H1 (cell line): ENCODE results near the gene CAMK1G. TPM values are rescaled to one million over a fixed set of nuclear protein-coding genes. Genes with fewer than 3 reads are reported as not detected.

Experiments used
- CTCF ChIA-PET: fragments of 300-600 bp; sonication (Branson Sonifier 250); formaldehyde crosslinking; loops from one replicate; lab custom pipeline; 2021; ENCODE audit not compliant: partially characterized antibody; lab: Charles Lee
- POLR2A ChIA-PET: fragments of 300-600 bp; sonication (Branson Sonifier 250); formaldehyde crosslinking; loops from one replicate; lab custom pipeline; 2021; ENCODE audit warnings: inconsistent platforms; ENCODE audit not compliant: partially characterized antibody; lab: Charles Lee
- DNase-seq, 2 experiments: peaks; one replicate each; pipeline versions ENCODE4 v3.0.0 to v3.0.0-alpha.2; 2010 to 2022; ENCODE audit warnings: low spot score in 2 of 2, low read depth in 1 of 2, mixed read lengths in 1 of 2
- FAIRE-seq: peaks from 2 replicates; lab custom pipeline; 2011; peaks lifted over from hg19 to GRCh38; lab: Jason Lieb, UNC
- H2AFZ ChIP-seq: 2 replicates; pipeline ENCODE4 v1.8.1; 2012; ENCODE audit warnings: low read length, inconsistent platforms
- H2AK5ac ChIP-seq: 2 replicates; pipeline ENCODE4 v1.6.1; 2013; ENCODE audit warnings: low read depth, low read length
- H2BK120ac ChIP-seq: replicated peaks from 2 replicates; pipeline ENCODE3; 2013; ENCODE audit warnings: low read depth, low read length, inconsistent platforms
- H2BK12ac ChIP-seq: 2 replicates; pipeline ENCODE4 v1.6.1; 2013; ENCODE audit warnings: low read depth, low read length
- H2BK15ac ChIP-seq: 2 replicates; pipeline ENCODE4 v1.6.1; 2013; ENCODE audit warnings: low read length
- H2BK20ac ChIP-seq: 2 replicates; pipeline ENCODE4 v1.6.1; 2013; ENCODE audit warnings: low read length
- H2BK5ac ChIP-seq: 2 replicates; pipeline ENCODE4 v1.6.1; 2013; ENCODE audit warnings: low read depth, low read length
- H3K14ac ChIP-seq: 2 replicates; pipeline ENCODE4 v1.6.1; 2013; ENCODE audit warnings: inconsistent platforms; ENCODE audit not compliant: insufficient read length
- H3K18ac ChIP-seq: 2 replicates; pipeline ENCODE4 v1.6.1; 2013; ENCODE audit warnings: low read length; ENCODE audit errors: extremely low read depth
- H3K23ac ChIP-seq: 2 replicates; pipeline ENCODE4 v1.6.1; 2013; ENCODE audit warnings: inconsistent platforms; ENCODE audit not compliant: insufficient read length
- H3K23me2 ChIP-seq: 2 replicates; pipeline ENCODE4 v1.6.1; 2013; ENCODE audit warnings: low read depth, low read length
- H3K27ac ChIP-seq: 2 replicates; pipeline ENCODE4 v1.6.1; 2011; ENCODE audit warnings: low read depth, low read length, inconsistent platforms
- H3K27me3 ChIP-seq, 4 experiments: replicated peaks in 1 of 4; 1 replicate in 1 of 4; 2 replicates in 3 of 4; pipeline versions ENCODE4 v1.6.1 to v1.8.1; 2011 to 2013; ENCODE audit warnings: low read length in 3 of 4, mild to moderate bottlenecking in 3 of 4, inconsistent platforms in 2 of 4, mixed read lengths in 2 of 4, moderate library complexity in 1 of 4; ENCODE audit not compliant: control insufficient read depth in 3 of 4, insufficient read depth in 3 of 4; ENCODE audit errors: extremely low read depth in 1 of 4
- H3K36me3 ChIP-seq, 4 experiments: 2 replicates each; pipeline versions ENCODE4 v1.6.1 to v1.8.1; 2011 to 2013; ENCODE audit warnings: mild to moderate bottlenecking in 4 of 4, low read length in 3 of 4, moderate library complexity in 2 of 4, control low read depth in 1 of 4, inconsistent platforms in 1 of 4; ENCODE audit not compliant: insufficient read depth in 4 of 4, control insufficient read depth in 2 of 4
- H3K4ac ChIP-seq: replicated peaks from 2 replicates; pipeline ENCODE3; 2013; ENCODE audit warnings: low read length, low read depth, mixed read lengths, inconsistent platforms; ENCODE audit not compliant: insufficient read length
- H3K4me1 ChIP-seq, 4 experiments: replicated peaks in 1 of 4; 1 replicate in 1 of 4; 2 replicates in 3 of 4; pipeline versions ENCODE4 v1.6.1 to v1.8.1; 2011 to 2013; ENCODE audit warnings: low read length in 3 of 4, inconsistent platforms in 2 of 4, mixed read lengths in 1 of 4; ENCODE audit not compliant: insufficient read depth in 4 of 4, control insufficient read depth in 3 of 4
- H3K4me2 ChIP-seq, 2 experiments: 2 replicates each; pipeline versions ENCODE4 v1.6.1 to v1.8.1; 2011 to 2013; ENCODE audit warnings: low read depth in 2 of 2, low read length in 2 of 2, control low read depth in 1 of 2, inconsistent platforms in 1 of 2, mild to moderate bottlenecking in 1 of 2; ENCODE audit not compliant: insufficient read depth in 1 of 2
- H3K4me3 ChIP-seq, 4 experiments: fragments of 200-600, 300-600 bp in 1 of 4; sonication (generic), shearing (Covaris generic), sonication (Bioruptor Twin) in 1 of 4; 2 replicates each; pipeline versions ENCODE4 v1.5.1 to v1.8.1; 2011 to 2016; ENCODE audit warnings: low read length in 4 of 4, low read depth in 3 of 4, control low read depth in 2 of 4, inconsistent platforms in 2 of 4, mild to moderate bottlenecking in 2 of 4, mixed read lengths in 1 of 4, moderate library complexity in 1 of 4; ENCODE audit not compliant: insufficient read depth in 2 of 4; ENCODE audit errors: extremely low read depth in 1 of 4
- H3K56ac ChIP-seq: replicated peaks from 2 replicates; pipeline ENCODE3; 2013; ENCODE audit warnings: low read depth, mild to moderate bottlenecking, mixed read lengths, low read length, inconsistent platforms; ENCODE audit not compliant: insufficient read length
- H3K79me1 ChIP-seq: 2 replicates; pipeline ENCODE4 v1.6.1; 2013; ENCODE audit warnings: low read depth, low read length, control low read depth
- H3K79me2 ChIP-seq, 2 experiments: 2 replicates each; pipeline versions ENCODE4 v1.6.1 to v1.8.1; 2012 to 2013; ENCODE audit warnings: low read length in 2 of 2, mild to moderate bottlenecking in 2 of 2, inconsistent platforms in 1 of 2; ENCODE audit not compliant: insufficient read depth in 2 of 2, control insufficient read depth in 1 of 2
- H3K9ac ChIP-seq, 4 experiments: replicated peaks in 1 of 4; 1 replicate in 1 of 4; 2 replicates in 3 of 4; pipeline versions ENCODE4 v1.6.1 to v1.8.1; 2011 to 2013; ENCODE audit warnings: low read depth in 3 of 4, low read length in 3 of 4, control low read depth in 2 of 4, mild to moderate bottlenecking in 2 of 4, moderate library complexity in 2 of 4, inconsistent platforms in 1 of 4; ENCODE audit errors: extremely low read depth in 1 of 4
- H3K9me3 ChIP-seq, 2 experiments: 2 replicates each; pipeline versions ENCODE4 v1.6.1 to v1.8.1; 2012 to 2013; ENCODE audit warnings: mild to moderate bottlenecking in 2 of 2, moderate library complexity in 2 of 2, control low read depth in 1 of 2, inconsistent platforms in 1 of 2, low read depth in 1 of 2, low read length in 1 of 2, mixed read lengths in 1 of 2; ENCODE audit not compliant: insufficient read depth in 2 of 2
- H4K20me1 ChIP-seq, 2 experiments: replicated peaks in 1 of 2; 2 replicates each; pipeline versions ENCODE3 to v1.8.1; 2011 to 2013; ENCODE audit warnings: inconsistent platforms in 2 of 2, low read length in 2 of 2, mild to moderate bottlenecking in 1 of 2; ENCODE audit not compliant: insufficient read depth in 2 of 2, control insufficient read depth in 1 of 2
- H4K5ac ChIP-seq: 2 replicates; pipeline ENCODE4 v1.6.1; 2013; ENCODE audit warnings: low read length, low read depth, mixed read lengths, inconsistent platforms; ENCODE audit not compliant: insufficient read length
- H4K8ac ChIP-seq: 2 replicates; pipeline ENCODE4 v1.8.0; 2013; ENCODE audit warnings: mild to moderate bottlenecking, moderate library complexity, low read length, inconsistent platforms; ENCODE audit not compliant: insufficient read depth; ENCODE audit errors: extremely low read depth
- H4K91ac ChIP-seq: replicated peaks from 2 replicates; pipeline ENCODE3; 2013; ENCODE audit warnings: low read length, mixed read lengths, inconsistent platforms; ENCODE audit not compliant: insufficient read length
- ASH2L ChIP-seq: fragments of 200-600, 300-600 bp; sonication (generic); IDR thresholded peaks from one replicate; pipeline ENCODE4 v1.7.1; 2017; ENCODE audit warnings: low read length
- CHD1 ChIP-seq: IDR thresholded peaks from 2 replicates; pipeline ENCODE4 v1.6.1; 2012; ENCODE audit warnings: low read depth, low read length, improper control_type of control experiment
- KDM5A ChIP-seq: fragments of 200-600 bp; IDR thresholded peaks from 2 replicates; pipeline ENCODE4 v1.7.1; 2012; ENCODE audit warnings: mild to moderate bottlenecking, low read length, inconsistent platforms, mixed read lengths
- POLR2AphosphoS5 ChIP-seq: IDR thresholded peaks from 2 replicates; pipeline ENCODE4 v1.6.1; 2011; ENCODE audit warnings: low read depth, low read length
- RAD21 ChIP-seq, 2 experiments: IDR thresholded peaks in 1 of 2; conservative IDR thresholded peaks in 1 of 2; 2 replicates each; pipeline ENCODE4 v1.6.1; 2011; ENCODE audit warnings: low read depth in 2 of 2, low read length in 2 of 2, improper control_type of control experiment in 1 of 2, inconsistent platforms in 1 of 2, mild to moderate bottlenecking in 1 of 2, moderate library complexity in 1 of 2
- RFX5 ChIP-seq: IDR thresholded peaks from 2 replicates; pipeline ENCODE4 v1.6.1; 2011; ENCODE audit warnings: low read depth, low read length, improper control_type of control experiment, borderline replicate concordance
- SP2 ChIP-seq: IDR thresholded peaks from 2 replicates; pipeline ENCODE4 v1.6.1; 2012; ENCODE audit warnings: mild to moderate bottlenecking, low read length, inconsistent platforms
- SRF ChIP-seq: IDR thresholded peaks from 2 replicates; pipeline ENCODE4 v1.6.1; 2011; ENCODE audit warnings: mild to moderate bottlenecking, low read depth, low read length, moderate library complexity
- WGBS, 2 experiments: shearing (Covaris generic) in 1 of 2; methylation state at CpG; one replicate each; pipeline versions ENCODE4 v1.1.6 to v1.1.7; 2013 to 2015; ENCODE audit warnings: low lambda C conversion rate in 2 of 2, mixed read lengths in 2 of 2, inconsistent platforms in 1 of 2, low coverage in 1 of 2, missing lambda C conversion rate in 1 of 2; ENCODE audit not compliant: insufficient replicate concordance in 2 of 2, insufficient coverage in 1 of 2, insufficient read length in 1 of 2; ENCODE audit errors: extremely low coverage in 1 of 2, missing lambda C conversion rate in 1 of 2; 5-methylcytosine and 5-hydroxymethylcytosine counted together
- polyA plus RNA-seq, 7 experiments: library from polyadenylated mRNA; depleted of rRNA in 3 of 7; stranded (reverse) in 5 of 7; unstranded in 2 of 7; fragments of >200 nt in 5 of 7; fragments of 200-250 nt in 2 of 7; gene quantifications; 1 replicate in 5 of 7; 2 replicates in 1 of 7; 4 replicates in 1 of 7; pipeline versions ENCODE4 v1.2.1 to v1.2.3, GENCODE V29; 2011 to 2013; ENCODE audit warnings: missing spikeins in 2 of 7, mixed read lengths in 2 of 7
- total RNA-seq: library from RNA; stranded (reverse); fragmentation: NEBNext Ultra II Directional; extraction: Animal tissue kit (Norgen Biotek cat#: 25700); gene quantifications from 2 replicates; pipeline ENCODE4 v1.2.1, GENCODE V29; 2021
- TF ChIP-seq, protein P1 (sequence below): IDR thresholded peaks from 2 replicates; pipeline ENCODE4 v1.6.1; 2012; ENCODE audit warnings: low read length, inconsistent platforms

Gene CAMK1G
- total and polyA plus RNA-seq, 2 of the 8 experiments (the other 6 are each of a cell fraction or from before 2014, with no cell fraction given) = 1.00 to 1.0 TPM

DNA sequence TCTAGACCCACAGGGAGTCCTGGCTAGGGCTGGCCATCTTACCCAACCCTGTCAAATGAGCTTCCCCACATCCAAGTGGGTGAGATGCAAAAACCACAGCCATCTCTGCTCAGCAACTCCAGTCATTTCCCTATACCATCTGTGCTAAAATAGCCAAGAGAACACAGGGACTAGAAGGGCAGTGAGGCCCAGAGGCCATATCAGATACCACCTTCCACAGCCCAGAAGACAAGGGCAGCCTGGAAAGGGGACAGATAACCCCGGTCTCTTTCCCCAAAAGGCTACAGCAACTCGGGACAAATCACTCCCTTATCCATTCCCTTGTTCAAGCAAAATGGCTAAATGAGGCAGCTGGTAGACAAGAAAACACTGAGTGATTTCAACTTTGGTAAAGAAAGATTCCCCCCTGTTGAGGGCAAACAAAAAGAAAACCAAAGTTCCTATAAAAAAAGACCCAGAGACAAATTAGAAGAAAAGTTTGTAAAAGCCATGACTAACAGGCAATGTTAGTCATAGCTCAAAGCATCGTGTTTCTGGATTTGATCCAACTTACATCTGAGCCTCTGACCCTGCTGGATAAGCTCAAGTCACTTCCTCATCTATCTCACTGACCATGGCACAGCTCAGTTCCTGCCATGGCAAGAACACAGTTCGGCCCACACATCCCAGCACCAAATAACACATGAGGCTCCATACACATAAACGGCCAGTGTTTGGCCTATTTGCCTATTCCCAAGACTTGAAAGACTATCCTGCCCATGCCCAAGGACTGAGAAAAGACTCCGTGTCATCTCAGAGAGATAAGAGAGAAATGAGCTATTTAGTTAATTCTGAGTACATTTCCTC, 65.6 kb downstream of the CAMK1G start:
- POLR2A ChIA-PET = interaction anchor here (1.5 kb wide), 1 partner anchor 25 kb away, joined by 4 read pairs; no protein-coding TSS in a partner anchor
- no peak overlapping the region for H2AFZ ChIP-seq
- no peak overlapping the region for H2BK15ac ChIP-seq
- H3K18ac ChIP-seq = peak overlapping the region; percentile 48; the same call in 1 of the 2 replicates
- CTCF ChIA-PET = interaction anchor here (0.6 to 2.3 kb wide), 16 partner anchors 9 to 876 kb away, joined by 3 to 8 read pairs (median 4); no protein-coding TSS in a partner anchor
- H3K79me1 ChIP-seq = no peaks in the 10 kb centered on the region
- H3K9ac ChIP-seq = no peak overlapping the region
- H3K4ac ChIP-seq = no peak overlapping the region
- no peak overlapping the region for H3K56ac ChIP-seq
- no peak overlapping the region for H4K91ac ChIP-seq
- H3K23me2 ChIP-seq = no peaks in the 10 kb centered on the region
- H2BK20ac ChIP-seq = no peak overlapping the region
- no peak for DNase-seq
- H3K14ac ChIP-seq = no peak overlapping the region
- H3K27ac ChIP-seq = no peak overlapping the region
- no peak for TF ChIP-seq RAD21 (IDR thresholded peaks at IDR 0.05 in 1 of 2, conservative IDR thresholded peaks at IDR 0.05 in 1 of 2; ENCODE audit: low read depth in 2 of 2, low read length in 2 of 2)
- TF ChIP-seq CHD1 = no peak
- TF ChIP-seq RFX5 = no peak
- no peak for TF ChIP-seq SP2
- TF ChIP-seq POLR2AphosphoS5 = no peak
- no peak for TF ChIP-seq KDM5A
- TF ChIP-seq ASH2L = no peak
- TF ChIP-seq, protein P1, sequence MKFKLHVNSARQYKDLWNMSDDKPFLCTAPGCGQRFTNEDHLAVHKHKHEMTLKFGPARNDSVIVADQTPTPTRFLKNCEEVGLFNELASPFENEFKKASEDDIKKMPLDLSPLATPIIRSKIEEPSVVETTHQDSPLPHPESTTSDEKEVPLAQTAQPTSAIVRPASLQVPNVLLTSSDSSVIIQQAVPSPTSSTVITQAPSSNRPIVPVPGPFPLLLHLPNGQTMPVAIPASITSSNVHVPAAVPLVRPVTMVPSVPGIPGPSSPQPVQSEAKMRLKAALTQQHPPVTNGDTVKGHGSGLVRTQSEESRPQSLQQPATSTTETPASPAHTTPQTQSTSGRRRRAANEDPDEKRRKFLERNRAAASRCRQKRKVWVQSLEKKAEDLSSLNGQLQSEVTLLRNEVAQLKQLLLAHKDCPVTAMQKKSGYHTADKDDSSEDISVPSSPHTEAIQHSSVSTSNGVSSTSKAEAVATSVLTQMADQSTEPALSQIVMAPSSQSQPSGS = no peak
- TF ChIP-seq SRF = no peak
- H4K8ac ChIP-seq = no peak overlapping the region
- no peak overlapping the region for H2BK5ac ChIP-seq
- no peaks in the 10 kb centered on the region for H3K9me3 ChIP-seq
- H3K4me1 ChIP-seq = peaks cover 0 to 11% (median 10%) of the 10 kb centered on the region in 4 experiments; a peak in 4 of 7 replicates
- no peaks in the 10 kb centered on the region for H3K36me3 ChIP-seq
- H3K23ac ChIP-seq = no peak overlapping the region
- H3K4me2 ChIP-seq = no peak overlapping the region
- WGBS, 2 experiments = 82% methylated on average over 6 of the region's 6 CpGs; no CpG with 5 or more reads in 1 of the 2 experiments
- no peak overlapping the region for H3K4me3 ChIP-seq
- no peak overlapping the region for H2AK5ac ChIP-seq
- no peak overlapping the region for H4K5ac ChIP-seq
- no peak for FAIRE-seq
- H2BK120ac ChIP-seq = no peak overlapping the region
- no peaks in the 10 kb centered on the region for H3K79me2 ChIP-seq
- H4K20me1 ChIP-seq = no peaks in the 10 kb centered on the region
- H3K27me3 ChIP-seq = no peaks in the 10 kb centered on the region
- no peak overlapping the region for H2BK12ac ChIP-seq
